Endometrial microvascular endothelial cells (primary cell): ENCODE data around the gene SLC12A9. TPM values are rescaled to one million over a fixed set of nuclear protein-coding genes. Genes with fewer than 3 reads are reported as not detected.
"Not testable (repeated sequence)": the region's sequence is repeated elsewhere in the genome, so short reads cannot be mapped to it uniquely, and the experiment has no call there.

Experiments
- in situ Hi-C: cut with HindIII; loops from 2 replicates; pipeline ENCODE4 v1.10.0; 2017; ENCODE audit warnings: low sequenced_read_pairs, low pct_unique_long_range_greater_than_20kb; ENCODE audit errors: inconsistent ontology term
- total RNA-seq: library from RNA; depleted of rRNA; stranded (reverse); fragments of >200 nt; gene quantifications from one replicate; pipeline ENCODE4 v1.2.3, GENCODE V29; 2015; ENCODE audit errors: inconsistent ontology term

Gene SLC12A9
- total RNA-seq, 1 donor from 2014 or later: 40.0 TPM

DNA sequence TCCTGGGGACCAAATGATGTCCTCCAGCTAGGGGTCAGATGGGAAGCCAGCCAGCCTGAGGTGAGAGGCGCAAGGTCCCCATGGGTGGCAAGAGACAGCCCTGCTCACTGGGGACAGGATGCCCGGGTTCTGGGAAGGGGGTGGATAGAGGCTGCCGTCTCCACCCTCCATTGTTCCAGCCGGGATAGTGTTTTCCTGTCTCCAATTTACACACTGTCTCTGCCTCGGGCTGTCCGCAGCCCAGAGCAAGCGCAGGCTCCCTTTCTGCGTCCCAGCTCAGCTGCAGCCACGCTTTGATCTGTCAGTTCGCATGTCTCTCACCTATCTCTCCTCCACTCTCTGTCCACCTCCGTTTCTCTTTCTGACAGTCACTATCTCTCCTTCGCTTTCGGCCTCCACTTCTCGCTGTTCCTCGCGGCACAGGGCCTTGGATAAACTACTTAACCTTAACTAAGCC lies 27.3 kb upstream of the SLC12A9 start:
- in situ Hi-C loops: no loop called here

DNA sequence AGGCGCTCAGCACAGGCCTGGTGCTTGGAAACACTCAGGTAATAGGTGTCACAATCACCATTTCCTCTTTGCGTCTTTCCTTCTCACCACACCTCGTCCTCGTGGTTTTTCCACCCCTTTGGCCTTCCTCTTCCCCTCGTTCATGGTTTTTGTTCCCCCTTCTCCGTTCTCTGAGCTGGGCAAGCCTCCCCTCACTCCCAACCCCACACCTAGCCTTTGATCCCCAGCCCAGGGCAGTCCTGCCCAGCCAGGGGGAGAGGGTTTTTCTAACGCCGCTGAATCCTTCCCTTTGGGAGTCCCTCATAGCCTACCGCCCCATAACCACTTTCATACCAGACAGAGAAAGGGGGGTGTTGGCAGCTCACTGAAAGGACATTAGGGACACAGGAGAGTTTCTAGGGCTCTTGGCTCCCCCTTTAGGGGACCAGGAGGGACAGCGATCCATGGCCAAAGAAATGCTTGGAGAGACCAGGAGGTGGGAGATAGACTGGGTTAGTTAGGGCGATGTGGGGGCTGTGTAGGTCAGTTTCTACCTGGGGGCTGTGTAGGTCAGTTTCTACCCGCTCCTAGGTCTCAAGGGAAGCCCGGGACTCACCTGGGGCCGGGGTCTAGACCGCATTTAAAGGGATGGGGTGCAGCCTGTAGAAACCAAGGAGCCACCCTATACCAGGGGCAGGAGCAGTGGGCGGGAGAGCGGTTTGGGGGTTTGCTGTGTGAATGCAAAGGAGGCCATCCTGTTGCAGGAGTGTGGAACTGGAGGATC lies 26.6 kb upstream of the SLC12A9 start:
- in situ Hi-C loops: no loop called here

DNA sequence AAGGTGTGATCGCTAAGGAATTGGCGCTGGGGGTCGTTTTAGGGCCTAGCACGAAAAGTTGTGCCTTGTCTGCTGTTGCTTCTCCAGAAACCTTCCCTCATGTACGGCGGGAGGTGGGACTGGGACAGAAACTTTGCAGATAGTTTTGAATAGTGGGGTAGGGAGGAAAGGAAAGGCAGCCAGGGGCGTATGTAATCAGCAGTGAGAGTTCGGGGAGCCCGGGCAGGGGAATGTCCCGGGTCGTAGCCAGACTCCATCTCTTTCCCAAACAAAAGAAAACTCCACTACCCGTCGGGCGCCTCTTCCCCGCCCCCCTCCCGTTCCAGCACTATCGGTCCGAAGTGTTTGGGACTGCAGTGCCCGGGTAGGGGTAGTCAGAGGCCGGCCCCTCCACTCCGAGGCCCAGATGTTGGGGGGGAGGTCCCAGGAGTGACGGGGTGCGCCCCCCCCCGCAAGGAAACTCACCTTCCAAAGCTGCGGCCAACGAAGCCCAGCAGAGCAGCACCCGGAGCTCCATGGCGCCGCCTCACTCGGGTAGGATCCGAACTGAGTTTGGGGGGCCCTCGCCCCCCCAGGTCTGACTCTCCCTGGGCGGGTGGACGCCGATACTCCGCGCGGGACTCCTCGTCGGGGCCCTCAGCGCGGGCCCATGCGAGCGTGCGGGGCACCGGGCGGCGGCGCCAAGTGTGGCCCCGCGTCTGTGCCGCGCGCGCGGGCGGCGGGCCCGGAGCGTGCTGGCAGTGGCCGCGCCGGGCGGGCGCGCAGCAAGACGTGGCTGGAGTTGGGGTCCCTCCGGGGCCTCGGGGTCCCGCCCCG lies 25.8 kb upstream of the SLC12A9 start:
- in situ Hi-C loops: no loop called here

DNA sequence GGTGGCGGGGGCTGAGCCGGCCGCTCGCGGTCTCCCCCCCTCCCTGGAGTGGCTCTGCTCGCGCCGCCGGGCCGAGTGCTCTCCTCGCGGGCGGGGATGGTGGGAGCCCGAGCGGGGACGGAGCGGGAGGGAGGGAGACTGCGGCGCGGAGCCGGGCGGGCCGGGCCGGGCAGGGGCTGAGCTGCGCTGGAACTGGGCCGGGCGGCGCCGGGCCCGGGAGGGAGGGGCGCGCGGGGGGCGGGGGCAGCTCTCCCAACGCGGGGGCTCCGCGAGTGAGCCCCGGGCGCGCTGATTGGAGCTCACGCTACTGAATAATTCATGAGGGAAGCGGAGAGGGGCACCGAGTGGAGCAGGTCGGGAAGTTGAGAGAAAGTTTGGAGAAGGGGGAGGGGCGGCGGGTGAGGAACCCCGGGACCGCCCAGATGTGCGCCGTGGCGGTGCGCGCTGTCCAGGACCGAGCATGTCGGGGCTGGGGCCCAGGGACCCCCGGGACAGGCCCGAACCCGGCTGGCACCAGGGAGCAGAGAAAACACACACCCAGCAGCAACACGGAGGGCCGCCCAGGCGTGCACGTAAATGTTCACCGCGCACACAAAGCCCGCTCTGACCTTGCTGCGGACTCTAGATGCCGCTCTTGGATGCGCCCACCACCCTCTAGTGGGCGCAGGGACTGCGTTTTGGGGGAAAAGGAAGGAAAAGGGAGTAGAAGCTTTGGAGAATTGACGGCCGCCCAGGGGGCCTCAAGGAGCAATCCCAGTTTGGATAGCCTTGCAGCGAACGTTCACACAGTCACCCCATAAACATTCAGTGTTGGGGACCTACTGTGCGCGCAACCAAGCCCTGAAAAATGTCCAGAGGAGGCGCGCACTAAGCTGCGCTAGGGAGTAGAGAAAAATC lies 24.9 kb upstream of the SLC12A9 start, which contains the start of gene EPHB4:
TSS of gene EPHB4 (minus strand) at position 194 of the 897 bp plus-strand sequence. CDS start 493 bp downstream, outside the sequence.
- in situ Hi-C loops: no loop called here

DNA sequence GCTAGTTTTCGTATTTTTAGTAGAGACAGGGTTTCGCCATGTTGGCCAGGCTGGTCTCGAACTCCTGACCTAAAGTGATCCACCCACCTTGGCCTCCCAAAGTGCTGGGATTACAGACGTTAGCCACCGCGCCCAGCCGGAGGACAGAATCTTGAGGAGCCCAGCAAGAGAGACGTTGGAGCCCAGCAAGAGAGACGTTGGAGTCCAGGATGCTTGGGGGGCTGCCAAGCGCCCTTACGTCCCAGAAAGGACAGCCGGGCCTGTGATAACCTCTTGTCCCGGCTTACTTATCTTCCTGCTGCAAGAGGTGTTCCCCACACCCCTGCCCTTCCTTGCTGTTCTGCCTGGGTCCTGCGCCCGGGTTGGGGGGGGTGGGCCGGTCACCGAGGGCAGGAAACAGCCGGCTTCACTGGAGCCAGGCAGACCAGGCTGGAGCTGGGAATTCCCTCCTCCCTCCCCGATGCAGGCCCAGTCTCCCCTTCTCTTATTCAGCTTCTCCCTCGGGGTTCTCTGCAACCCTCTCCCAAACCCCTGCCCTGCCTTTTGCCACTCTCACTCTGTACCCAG lies 23.3 kb upstream of the SLC12A9 start:
- in situ Hi-C loops: no loop called here

DNA sequence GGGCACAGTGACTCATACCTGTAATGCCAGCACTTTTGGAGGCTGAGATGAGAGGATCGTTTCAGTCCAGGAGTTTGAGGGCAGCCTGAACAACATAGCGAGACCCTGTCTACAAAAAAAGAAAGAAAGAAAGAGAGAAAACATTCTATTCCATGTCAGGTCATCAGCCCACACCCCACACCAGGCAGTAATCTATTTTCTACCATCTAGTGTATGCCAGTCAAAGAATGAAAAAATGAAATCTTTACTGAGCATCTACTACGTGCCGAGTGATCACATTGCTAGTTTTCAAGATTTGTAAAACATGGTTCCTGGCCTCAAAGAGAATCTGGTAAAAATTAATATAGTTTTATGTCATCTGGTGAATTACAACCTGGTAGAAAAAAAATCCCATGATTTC lies 22.1 kb upstream of the SLC12A9 start:
- in situ Hi-C loops: no loop called here

DNA sequence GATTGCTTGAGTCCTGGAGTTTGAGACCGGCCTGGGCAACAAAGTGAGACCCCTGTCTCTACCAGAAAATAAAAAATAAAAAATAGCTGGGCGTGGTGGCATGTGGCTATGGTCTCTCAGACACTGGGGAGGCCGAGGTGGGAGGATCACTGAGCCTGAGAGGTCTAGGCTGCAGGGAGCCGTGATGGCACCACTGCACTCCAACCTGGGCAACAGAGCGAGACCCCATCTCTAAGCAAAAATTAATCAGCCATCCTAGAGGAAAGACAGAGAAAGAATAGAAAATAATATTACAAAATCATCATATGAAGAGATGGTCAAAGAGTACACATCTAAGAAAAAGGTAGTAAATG lies 20.3 kb upstream of the SLC12A9 start:
- in situ Hi-C loops: no loop called here

DNA sequence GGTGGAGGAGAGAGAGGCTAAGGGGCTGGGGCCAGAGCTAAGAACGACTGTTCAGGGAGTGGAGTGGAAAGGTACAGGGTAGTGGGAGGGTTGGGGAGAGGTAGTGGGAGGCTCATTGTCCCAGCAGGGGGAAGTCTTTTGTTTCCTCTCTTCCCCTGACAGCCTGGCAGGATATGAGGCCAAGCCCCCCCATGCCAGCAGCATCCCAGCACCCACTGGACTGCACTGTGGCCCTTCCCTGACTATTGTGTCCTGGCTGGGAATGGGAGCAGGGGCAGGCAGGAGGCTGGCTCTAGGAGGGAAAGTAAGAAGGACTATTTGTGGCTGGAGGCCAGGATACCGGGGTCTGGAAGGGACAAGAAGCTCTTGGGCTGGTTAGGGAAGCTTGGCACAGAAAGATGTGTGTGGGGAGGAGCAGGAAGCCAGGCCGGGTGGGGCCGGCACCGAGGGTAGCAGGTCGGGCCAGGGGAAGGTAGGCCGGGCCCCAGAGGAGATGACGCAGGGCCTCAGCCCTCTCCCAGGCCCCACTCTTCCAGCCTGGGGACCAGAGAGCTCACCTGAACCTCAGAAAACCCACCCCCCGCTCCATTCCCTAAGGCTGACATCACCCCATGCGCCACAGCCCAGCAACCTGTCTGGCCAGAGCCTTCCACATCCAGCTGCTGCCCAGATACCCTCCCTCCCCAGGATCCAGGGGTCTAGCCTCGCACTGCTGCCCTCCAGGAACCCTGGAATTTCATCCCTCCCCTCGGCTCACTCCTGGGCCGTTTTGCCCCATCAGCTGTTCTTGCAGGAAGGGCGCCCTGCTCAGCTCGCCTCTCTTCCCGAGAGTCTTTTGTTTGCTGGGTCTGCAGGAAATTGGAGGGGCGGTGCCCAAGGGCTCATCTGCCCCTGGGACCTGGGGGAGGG lies 16.4 kb upstream of the SLC12A9 start:
- in situ Hi-C loops: no loop called here

DNA sequence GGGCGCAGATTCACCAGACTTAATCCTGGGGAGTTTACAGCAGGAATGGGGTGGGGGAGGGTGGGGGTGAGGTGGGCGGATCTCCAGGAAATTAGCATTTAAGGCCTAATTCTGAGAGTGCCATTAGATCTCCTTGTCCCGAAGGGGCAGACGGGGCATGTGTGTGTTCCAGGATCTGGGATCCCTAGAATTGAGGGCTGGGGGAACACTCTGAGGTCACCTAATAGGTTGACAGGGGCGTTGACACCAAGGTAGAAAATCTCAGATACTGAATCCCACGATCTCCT lies 15.8 kb upstream of the SLC12A9 start:
- in situ Hi-C loops: no loop called here

DNA sequence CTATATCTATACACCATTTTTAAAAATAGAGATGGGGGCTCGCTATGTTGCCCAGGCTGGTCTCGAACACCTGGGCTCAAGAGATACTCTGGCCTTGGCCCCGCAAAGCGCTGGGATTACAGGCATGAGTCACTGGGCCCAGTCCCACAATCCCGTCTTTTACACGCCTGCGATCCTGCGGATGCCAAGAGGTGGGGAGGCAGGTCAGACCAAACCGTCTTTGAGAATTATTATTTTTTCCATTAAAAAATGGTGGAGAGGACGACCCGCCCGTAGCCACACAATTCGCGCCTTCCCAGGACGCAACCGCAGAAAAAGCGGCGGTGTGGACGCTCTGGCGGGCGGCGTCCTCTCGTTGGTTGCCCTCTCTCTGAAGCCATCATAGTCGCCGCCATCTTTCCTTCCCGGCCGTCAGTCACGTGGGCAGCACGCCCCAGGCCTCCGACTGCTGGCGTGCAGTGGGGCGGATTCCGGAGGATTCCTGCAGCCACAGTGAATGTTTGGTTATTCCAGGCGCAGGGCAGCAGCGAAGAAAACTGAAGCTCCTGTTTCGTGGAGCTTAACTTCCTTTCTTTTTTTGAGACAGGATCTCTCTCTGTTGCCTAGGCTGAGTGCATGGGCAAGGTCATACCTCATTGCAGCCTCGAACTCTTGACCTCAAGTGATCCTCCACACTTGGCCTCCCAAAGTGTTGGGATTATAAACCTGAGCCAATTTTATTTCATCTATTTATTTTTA lies 15.2 kb upstream of the SLC12A9 start:
- in situ Hi-C loops: no loop called here

DNA sequence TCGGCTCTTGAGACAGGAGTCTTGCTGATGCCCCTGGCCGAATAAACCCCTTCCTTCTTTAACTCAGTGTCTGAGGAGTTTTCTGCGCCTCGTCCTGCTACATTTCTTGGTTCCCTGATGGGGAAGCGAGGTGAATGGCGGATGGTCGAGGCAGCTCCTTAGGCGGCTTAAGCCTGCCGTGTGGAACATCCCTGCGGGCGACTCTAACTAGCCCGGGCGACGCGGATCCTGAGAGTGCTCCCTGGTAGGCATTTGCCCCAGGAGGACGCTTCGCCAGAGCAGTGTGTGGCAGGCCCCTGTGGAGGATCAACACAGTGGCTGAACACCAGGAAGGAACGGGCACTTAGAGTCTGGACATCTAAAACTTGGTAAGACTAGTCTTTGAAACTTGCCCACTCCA lies 13.2 kb upstream of the SLC12A9 start:
- in situ Hi-C loops: no loop called here

DNA sequence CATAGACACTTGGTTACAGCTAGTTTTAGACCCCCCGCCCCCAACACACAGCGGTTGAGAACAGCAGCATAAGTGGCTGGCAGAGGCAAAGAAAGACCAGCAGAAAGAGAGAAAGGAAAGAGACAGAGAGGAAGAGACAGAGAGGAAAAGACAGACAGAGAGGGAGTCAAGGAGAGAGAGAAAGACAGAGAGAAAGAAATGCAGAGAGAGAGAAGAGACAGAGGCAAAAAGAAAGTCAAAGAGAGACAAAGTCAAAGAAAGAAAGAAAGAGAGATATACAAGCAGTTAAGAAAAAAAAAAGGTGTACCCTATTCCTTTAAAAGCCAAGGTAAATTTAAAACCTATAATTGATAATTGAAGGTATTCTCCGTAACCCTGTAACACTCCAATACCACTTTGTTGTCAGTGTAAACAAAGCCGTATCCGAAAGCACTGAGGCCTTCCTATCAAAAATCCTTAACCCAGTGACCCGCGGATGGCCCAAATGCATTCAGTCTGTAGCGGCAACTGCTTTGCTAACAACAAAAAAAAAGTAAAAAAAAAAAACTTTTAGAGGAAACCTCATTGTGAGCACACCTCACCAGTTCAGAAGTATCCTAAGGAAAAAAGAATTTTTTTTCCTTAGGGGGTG lies 11.9 kb upstream of the SLC12A9 start:
- in situ Hi-C loops: no loop called here

DNA sequence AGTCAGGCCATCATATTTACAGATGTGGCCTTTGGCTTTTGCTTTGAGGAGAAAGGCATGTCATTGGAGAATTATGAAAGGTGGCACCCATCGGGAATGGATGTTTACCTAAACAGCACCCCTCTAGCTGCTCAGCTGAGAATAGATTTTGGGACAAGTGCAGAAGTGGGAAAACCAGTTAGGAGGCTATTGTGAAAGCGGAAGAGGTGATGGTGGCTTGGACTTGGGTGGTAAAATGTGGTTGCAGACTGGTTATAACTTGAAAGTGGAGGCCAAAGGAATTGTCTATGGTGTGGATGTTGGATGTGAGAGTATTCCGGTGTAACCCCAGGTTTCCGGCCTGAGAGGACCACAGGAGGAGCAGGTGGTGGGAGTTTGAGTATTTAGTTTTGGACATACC lies 5.2 kb upstream of the SLC12A9 start:
- in situ Hi-C loops: no loop called here

DNA sequence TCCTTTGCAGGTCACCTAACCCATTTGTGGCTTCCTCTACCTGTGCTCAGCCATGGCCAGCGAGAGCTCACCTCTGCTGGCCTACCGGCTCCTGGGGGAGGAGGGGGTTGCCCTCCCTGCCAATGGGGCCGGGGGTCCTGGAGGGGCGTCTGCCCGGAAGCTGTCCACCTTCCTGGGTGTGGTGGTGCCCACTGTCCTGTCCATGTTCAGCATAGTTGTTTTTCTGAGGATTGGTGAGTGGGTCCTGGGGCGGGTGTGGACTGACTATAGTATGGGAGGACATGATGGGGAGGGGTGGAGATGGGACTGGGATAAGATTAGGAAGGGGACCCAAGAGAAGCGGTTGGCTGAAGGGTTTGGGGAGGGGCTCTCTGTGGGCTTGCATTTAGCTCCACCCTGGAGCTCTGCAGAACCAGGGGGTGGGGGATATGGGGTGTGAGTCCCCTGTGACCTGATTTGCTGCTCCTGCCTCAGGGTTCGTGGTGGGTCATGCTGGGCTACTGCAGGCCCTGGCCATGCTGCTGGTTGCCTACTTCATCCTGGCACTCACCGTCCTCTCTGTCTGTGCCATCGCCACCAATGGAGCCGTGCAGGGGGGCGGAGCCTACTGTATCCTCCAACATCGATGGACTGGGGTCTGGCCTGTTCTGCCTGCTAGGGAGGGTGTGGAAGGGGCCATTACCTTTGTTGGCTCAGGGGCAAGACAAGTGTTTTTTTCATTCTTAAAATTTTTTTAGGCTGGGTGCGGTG lies 1.8 kb downstream of the SLC12A9 start:
- in situ Hi-C loops: no loop called here

DNA sequence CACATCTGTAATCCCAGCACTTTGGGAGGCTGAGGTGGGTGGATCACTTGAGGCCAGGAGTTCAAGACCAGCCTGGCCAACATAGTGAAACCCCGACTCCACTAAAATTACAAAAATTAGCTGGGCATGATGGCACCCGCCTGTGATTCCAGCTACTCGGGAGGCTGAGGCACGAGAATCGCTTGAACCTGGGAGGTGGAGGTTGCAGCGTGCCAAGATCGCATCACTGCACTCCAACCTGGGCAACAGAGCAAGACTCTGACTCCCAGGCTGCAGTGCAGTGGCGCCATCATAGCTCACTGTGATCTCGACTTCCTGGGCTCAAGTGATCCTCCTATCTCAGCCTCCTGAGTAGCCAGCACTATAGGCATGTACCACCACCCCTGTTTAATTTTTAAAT lies 2.4 kb downstream of the SLC12A9 start:
- in situ Hi-C loops: not testable (repeated sequence)

DNA sequence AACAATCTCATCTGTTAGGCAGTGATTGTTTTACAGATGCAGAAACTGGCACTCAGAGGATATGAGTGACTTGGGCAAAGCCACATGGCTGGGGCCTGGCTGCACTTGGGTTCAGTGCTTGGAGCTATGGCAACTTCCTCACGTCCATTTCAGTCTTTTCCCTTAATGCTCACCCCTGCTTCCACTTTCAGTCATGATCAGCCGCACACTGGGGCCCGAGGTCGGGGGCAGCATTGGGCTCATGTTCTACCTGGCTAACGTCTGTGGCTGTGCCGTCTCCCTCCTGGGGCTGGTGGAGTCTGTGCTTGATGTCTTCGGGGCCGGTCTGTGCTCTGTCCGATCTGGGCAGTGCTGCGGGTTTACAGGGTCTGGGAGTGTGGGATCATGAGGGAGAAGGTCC lies 3.0 kb downstream of the SLC12A9 start:
- in situ Hi-C loops: no loop called here
